ENCODE data around the gene PUS3.

The PUS3 gene

GRCh38 chr11:125933030-125933813, 30.2 kb upstream of the PUS3 start:
- no peak for TF ChIP-seq CTCF (IDR thresholded peaks at IDR 0.05; ENCODE audit: control insufficient read depth, extremely low read depth, insufficient read depth)
- DNase-seq (ENCODE audit: low read depth) = no peak
- H3K4me3 ChIP-seq (ENCODE audit: low read depth, low read length) = no peak overlapping the region

- no peak overlapping the region for H3K4me3 ChIP-seq (ENCODE audit: low read depth, low read length)
- TF ChIP-seq CTCF (IDR thresholded peaks at IDR 0.05; ENCODE audit: control insufficient read depth, extremely low read depth, insufficient read depth) = no peak
- DNase-seq (ENCODE audit: low read depth) = no peak
Measured at GRCh38 chr11:125932301-125932700, 29.3 kb upstream of the PUS3 start.

GRCh38 chr11:125931668-125932067, 28.7 kb upstream of the PUS3 start:
- H3K4me3 ChIP-seq (ENCODE audit: low read depth, low read length) = no peak overlapping the region
- TF ChIP-seq CTCF (IDR thresholded peaks at IDR 0.05; ENCODE audit: control insufficient read depth, extremely low read depth, insufficient read depth) = no peak
- no peak for DNase-seq (ENCODE audit: low read depth)

- TF ChIP-seq CTCF (IDR thresholded peaks at IDR 0.05; ENCODE audit: control insufficient read depth, extremely low read depth, insufficient read depth) = no peak
- H3K4me3 ChIP-seq (ENCODE audit: low read depth, low read length) = no peak overlapping the region
- DNase-seq (ENCODE audit: low read depth) = no peak
Measured at GRCh38 chr11:125931116-125931515, 28.1 kb upstream of the PUS3 start.

GRCh38 chr11:125930076-125930450, 27.1 kb upstream of the PUS3 start:
- TF ChIP-seq CTCF (IDR thresholded peaks at IDR 0.05; ENCODE audit: control insufficient read depth, extremely low read depth, insufficient read depth) = no peak
- no peak overlapping the region for H3K4me3 ChIP-seq (ENCODE audit: low read depth, low read length)

GRCh38 chr11:125929445-125930075, 26.6 kb upstream of the PUS3 start:
- no peak overlapping the region for H3K4me3 ChIP-seq (ENCODE audit: low read depth, low read length)
- no peak for TF ChIP-seq CTCF (IDR thresholded peaks at IDR 0.05; ENCODE audit: control insufficient read depth, extremely low read depth, insufficient read depth)
- no peak for DNase-seq (ENCODE audit: low read depth)

More at GRCh38 chr11:125930076-125930450, 27.1 kb upstream of the PUS3 start:
- DNase-seq (ENCODE audit: low read depth) = no peak

All from LNCaP clone FGC (cell line).